HG02759 (cell line): ENCODE measurements around the gene ERN2.
A peak's percentile ranks its signal among the peaks of the same experiment; 100 is the strongest.

ENCODE experiments used
- ATAC-seq: cut with Tn5 transposase; IDR thresholded peaks from one replicate; pipeline ENCODE4 v1.9.1; 2021; ENCODE audit warnings: mild to moderate bottlenecking, moderate library complexity; ENCODE audit not compliant: unreplicated experiment

ERN2 gene

DNA sequence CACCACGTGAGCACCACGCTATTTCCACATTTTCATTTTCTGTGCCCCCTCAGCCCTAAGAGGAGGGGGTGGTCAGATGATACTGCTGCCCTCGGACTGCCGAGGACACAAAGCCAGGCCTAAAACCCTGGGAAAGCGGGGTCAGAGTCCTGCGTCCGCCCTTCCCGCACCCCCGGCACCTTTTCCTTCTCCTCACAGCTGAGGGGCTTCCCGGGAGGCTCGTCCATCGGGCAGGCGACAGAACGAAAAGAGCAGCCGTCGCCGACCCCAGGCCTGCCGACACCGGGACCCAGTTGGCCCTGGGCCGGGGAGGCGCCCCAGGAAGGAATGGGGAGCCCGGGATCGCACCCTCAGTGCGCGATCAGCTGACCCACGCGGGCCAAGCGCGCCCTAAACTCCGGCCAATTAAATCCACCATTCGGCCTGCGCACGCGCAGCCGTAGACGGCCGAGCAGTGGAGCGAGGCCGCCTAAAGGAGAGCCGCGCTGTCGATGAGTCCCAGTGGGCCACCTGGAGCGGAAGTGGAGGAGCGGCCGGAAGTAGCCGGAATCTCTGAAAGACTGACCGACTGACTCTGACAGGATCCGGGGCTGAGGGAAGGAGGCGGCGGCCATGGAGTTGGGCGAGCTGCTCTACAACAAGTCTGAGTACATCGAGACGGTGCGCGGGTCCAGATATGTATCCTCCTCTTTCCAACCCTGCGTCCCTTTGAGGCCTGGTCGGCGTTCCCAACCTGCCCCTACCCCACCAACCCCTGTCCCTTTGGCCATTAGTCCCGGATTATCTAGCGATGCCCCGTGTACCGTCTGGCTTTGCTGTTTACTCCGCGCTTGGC lies 71.9 kb downstream of the ERN2 start, which contains the start of the genes DCTN5 and PALB2:
Gene DCTN5, plus strand, starts transcription at position 536 of the 835 bp plus-strand sequence. Its CDS starts 77 bp downstream, at position 613.
Gene PALB2, minus strand, starts transcription at position 380 of the 835 bp plus-strand sequence. Its CDS starts 153 bp downstream, at position 227.
- ATAC-seq: peak; percentile 96

DNA sequence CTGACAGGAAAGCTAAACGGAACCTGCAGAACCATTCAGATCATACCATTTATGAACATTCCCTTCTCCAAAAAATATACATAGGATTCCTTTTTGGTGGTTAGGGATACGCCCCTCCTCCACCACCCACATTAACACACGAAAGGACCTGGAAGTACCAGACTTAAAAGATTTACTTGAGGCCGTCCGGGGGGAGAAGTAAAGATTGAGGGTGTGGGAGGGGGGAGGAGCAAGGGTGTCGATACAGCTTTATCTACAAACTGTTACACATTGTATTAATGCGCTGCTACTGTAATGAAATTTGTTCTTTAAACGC lies 72.4 kb downstream of the ERN2 start:
- ATAC-seq: no peak
